SK-N-MC (cell line): ENCODE measurements around the gene SLC37A1.

Source experiments
- EZH2 ChIP-seq: fragments of 200-600 bp; sonication (generic); IDR thresholded peaks from one replicate; pipeline ENCODE4 v1.6.1; 2017; ENCODE audit warnings: antibody characterized with exemption
- POLR2AphosphoS5 ChIP-seq: IDR thresholded peaks from 2 replicates; pipeline ENCODE4 v1.6.1; 2012; ENCODE audit warnings: mild to moderate bottlenecking, low read depth, low read length, borderline replicate concordance

- no peak for TF ChIP-seq EZH2
- no peak for TF ChIP-seq POLR2AphosphoS5
These were observed 34.1 kb upstream of the SLC37A1 start for GRCh38 chr21:42479582-42479981.
